G401 (cell line): ENCODE measurements around the gene FGFBP2. TPM values are rescaled to one million over a fixed set of nuclear protein-coding genes. Genes with fewer than 3 reads are reported as not detected.
"Not testable (repeated sequence)": the region's sequence is repeated elsewhere in the genome, so short reads cannot be mapped to it uniquely, and the experiment has no call there.

ENCODE experiments used
- DNase-seq: peaks from one replicate; pipeline ENCODE4 v3.0.0-alpha.2; 2015; ENCODE audit warnings: low spot score
- in situ Hi-C: cut with HindIII; loops from 2 replicates; pipeline ENCODE4 v1.10.0; 2016; ENCODE audit warnings: low sequenced_read_pairs, mixed read lengths
- total RNA-seq: library from RNA; depleted of rRNA; stranded (reverse); fragments of >200 nt; shearing (Covaris generic); gene quantifications from 2 replicates; pipeline ENCODE4 v1.2.3, GENCODE V29; 2014

Gene FGFBP2
- total RNA-seq, 1 experiment from 2014 or later = not detected

DNA sequence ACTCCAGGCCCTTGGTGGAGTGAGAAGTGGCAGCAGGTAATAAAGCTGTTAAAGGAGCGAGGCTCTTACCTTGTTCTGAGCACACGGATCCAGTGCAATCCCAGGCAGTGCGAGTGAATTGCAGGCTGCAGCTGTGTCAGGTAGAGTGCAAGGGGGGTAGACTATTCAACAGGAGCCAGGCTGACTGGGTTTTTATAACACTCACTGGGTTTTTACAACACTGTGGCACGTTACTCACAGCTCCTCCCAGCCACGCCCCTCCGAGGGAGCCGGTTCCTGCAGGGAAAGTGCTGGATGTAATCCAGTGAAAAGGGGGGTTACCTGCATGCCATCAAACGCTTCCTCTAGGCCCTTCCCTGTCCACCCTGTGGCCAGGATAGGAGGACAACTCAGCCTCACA, 24.8 kb downstream of the FGFBP2 start:
- in situ Hi-C loops = no loop called here
- DNase-seq = no peak

DNA sequence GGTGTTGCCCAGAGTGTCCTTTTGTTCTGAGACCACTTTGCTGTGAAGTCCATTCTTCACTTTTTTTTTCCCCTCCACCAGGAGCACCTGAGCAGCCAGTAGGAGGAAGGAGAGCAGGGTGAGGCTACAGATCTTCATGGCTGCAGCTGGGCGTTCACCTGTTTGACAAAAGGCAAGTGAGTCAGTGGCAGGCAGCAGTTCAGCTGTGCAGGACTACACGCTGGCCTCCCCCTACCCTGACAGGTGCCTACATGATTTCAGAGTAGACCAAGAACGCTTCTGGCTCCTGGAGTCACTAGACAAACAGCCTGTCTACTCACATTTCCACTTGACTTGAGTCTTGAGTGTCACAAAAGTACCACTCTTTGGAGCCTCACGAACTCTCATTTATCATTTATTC, 26.5 kb downstream of the FGFBP2 start:
- in situ Hi-C loops = no loop called here
- no peak for DNase-seq

DNA sequence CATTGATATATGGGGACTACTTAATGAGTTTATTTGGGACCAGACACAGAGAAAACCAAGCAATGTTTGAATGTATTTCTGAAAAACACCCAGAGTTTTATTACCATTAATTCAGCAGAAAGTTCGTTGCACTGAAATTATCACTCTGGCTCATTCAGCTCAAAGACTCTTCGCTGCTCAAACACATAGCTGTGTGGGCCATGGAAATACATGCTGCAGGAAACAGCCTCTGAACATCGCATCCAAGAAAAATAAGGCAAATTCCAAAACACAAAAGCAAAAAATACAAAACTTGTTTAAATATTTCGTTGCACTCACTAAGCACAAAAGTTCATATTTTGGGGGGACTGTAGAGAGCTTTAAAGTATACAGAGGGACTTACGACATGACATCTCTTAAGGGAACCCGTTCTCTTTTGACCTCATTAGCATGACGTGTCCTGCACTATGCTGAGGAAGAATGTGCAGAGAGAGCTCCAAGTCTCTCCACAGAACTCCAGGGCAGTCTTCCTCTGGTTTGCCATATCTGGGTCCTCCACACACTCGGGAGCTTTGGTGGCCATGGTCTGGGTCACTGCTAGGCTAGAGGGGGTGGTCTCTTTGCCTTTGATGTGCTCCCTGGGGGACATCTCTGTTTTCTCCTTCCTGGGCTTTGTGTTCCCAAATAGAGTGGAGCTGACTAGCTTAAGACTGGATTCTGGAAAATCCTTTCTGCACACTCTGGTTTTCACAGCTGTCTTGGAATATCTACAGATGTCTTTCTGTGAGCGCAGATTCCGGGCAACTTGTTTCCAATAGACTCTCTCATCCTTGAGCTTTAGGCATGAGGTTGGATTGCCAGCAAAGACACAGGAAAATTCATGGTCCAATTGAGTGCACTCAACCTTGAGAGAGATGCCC, 27.2 kb downstream of the FGFBP2 start:
- no peak for DNase-seq
- in situ Hi-C loops = no loop called here

DNA sequence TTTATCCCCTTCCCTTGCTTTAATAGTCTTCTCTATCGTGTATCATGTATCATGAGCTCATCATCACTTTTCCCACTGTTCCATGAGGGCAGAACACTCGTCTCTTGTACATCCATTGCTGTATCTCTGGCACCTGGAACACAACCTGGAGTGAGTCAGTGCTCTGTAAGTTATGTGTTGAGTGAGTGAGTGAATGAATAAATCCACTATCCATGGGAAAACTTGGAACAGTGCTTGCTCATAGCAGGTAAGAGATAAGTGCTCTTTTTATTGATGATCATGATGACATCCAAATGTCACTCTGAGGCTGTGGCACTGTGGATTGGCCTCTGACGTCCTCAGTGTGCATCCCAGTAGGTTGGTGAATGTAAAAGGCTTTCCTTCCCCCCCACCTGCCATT, 28.7 kb downstream of the FGFBP2 start:
- in situ Hi-C loops = no loop called here

DNA sequence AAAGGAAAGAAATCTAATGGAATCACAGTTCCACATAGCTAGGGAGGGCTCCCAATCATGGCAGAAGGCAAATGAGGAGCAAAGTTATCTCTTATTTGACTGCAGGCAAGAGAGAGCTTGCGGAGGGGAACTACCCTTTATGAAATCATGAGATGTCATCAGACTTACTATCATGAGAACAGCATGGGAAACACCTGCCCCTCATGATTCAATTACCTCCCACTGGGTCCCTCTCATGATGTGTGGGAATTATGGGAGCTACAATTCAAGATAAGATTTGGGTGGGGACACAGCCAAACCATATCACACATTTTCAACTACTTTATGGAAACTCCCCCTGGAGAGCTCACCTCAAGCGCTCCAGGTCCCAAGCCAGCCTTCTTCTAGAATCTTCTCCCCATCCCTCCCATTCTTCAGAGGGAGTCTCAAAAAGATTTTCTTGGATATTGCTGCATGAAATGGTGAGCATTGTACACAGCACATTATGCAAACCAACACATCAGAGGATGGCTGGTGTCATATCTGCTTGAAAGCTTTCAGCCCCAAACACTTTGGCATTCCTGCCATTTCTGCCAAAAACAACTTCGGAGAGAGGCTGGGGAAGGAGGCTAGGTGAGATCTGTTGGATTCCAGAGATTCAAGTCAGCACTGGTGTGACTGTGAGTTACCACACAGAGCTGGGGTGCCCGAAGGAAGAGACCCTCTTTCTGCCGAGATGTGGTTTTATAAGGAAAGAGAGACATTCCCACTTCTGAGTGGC, 31.3 kb downstream of the FGFBP2 start:
- no peak for DNase-seq
- in situ Hi-C loops = no loop called here

More for the DNA sequence above, 28.7 kb downstream of the FGFBP2 start:
- no peak for DNase-seq

DNA sequence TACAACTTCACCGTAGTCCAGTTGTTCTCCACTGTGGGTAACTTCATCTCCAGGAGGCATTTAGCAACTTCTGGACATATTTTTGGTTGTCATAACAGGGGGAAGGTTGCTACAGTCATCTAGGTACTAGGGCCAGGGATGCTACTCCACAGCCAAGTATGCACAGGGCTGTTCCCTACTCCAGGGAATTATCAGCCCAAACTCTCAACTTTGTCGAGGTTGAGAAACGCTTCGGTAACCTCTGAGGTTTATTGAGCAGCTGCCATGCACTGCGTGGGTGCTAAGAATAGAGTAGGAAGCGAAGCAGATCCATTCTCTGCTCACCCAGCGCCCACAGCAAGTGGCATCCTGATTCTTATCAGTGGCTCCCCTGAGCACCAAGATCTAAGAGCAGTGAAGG, 32.7 kb downstream of the FGFBP2 start:
- in situ Hi-C loops = no loop called here

DNA sequence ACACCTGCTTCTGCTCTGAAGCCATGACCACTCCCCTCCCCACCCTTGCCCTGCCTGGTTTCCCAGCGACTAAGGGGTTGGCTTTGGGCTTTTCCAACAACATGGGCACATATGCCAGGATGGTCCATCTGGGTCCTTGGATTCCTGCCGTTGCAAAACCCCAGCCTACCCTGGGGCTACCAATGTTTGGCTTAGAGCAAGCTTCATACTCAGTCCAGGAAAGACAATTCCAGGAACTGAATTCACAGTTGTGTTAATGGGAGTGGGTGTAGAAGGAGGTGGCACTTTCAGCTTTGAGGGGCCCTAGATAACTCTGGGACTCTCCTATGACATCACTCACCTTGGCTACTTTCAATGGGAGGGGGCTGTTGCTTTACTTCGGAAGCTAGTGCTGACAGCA, 33.4 kb downstream of the FGFBP2 start:
- DNase-seq = no peak

More for the DNA sequence above, 32.7 kb downstream of the FGFBP2 start:
- no peak for DNase-seq

DNA sequence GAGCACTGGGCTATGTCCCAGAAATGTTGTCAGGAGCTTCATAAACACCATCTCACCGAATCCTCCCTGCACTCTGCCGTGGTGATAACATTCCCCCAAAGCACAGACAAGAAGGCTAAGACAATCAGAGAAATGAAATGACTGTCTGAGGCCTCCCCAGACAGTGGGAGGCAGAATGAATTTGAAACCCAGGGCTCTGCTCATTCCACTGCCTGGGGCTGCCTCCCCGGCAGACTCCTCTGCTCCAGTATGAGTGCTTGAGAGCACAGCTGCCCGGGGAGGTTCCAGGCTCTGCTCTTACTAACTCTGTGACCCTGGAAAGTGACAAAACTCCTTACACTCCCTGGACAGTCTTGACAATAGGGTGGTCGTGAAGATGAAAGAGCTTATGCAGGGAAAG, 34.1 kb downstream of the FGFBP2 start:
- DNase-seq = no peak
- in situ Hi-C loops = no loop called here

More for the DNA sequence above, 33.4 kb downstream of the FGFBP2 start:
- in situ Hi-C loops = no loop called here

DNA sequence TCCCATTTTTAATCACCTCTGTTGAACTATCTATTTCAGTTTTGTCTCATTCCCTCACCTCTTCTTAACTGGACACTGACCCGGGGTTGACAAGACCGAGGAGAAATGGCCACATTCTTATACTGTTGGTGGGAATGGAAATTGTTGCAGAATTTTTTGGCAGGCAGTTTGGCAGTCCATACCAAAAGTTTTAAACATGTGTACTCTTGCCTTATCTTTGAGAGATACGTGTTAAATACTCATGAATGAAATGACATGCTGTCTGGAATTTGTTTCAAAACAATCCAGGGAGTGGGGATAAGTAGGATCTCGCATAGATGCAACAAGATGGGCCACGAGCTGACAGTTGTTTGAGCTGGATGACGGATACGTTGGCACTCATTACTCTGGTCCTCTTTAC, 36.5 kb downstream of the FGFBP2 start:
- DNase-seq = no peak
- in situ Hi-C loops = no loop called here

DNA sequence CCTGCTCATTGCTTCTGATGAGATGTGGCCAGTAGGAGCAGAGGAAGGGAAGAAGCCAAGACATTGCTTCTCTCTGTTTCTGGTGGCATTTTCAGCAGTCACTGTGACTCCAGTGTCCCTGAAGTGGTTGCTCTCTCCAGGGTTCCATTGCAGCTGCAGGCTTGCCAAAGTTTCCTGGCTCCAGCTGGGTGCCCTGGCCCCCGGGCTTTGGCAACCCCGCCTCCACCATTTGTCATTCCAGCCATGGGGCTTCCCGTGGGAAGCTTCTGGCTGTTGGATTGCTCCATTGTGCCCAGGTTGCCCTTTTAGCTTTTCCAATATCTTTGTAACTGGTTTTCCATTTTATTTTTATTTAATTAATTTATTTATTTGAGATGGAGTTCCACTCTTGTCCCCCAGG, 37.1 kb downstream of the FGFBP2 start:
- in situ Hi-C loops = no loop called here
- DNase-seq = no peak

DNA sequence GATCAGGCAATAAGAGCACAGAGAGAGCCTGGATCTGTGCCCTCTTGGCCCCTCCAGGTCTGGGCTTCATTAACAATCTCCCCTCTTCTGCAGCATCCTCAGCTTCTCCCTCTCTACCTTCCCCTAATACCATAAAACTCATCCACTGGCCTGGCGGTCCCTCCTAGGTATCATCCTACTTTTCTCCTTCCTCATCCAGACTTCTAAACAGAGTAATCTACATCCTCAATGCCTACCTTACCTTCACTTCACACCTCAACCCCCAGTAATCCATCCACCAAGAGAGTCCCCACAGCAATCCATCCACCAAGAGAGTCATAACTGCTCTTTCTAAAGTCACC, 41.4 kb downstream of the FGFBP2 start:
- in situ Hi-C loops = loop anchor here (25.0 kb wide), 1 partner anchor 91 kb away; no protein-coding TSS in a partner anchor
- DNase-seq = no peak

DNA sequence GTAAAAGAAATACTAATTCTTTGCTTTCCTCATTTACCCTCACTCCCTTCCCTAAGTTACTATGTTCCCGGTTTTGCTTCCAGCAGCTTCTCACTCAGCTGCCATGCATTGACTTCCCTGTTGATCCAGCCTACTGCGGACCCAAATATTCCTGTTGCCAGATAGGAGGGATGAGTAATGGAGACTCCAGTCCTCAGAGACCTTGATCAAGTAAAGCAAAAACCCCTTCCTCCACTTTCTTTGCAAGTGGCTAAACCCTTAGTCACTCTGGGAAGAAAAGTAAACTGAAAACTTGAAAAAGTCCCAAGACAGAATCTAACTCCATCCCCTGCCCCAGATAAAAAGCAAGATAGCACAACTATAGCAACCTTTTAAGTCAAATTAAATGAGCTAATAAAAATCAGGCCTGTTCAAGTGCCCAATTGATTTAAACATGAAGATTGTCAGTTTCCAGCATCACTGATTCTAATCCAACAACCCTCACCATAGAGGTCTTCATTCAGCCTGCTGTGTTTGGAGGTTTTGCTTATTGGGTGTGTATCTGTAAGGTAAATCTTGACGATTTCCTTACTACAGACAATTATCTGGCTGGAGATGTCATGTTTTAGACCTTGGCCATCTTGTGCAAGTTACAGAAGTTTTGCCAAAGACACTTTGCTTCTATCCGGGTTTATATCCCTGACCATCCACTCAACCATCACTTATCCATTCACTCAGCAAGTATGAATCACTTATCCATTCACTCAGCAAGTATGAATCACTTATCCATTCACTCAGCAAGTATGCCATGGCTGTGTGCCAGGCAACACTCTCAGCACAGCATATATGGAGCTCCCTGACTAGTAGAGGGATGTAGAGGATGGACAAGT, 42.0 kb downstream of the FGFBP2 start:
- in situ Hi-C loops = loop anchor here (25.0 kb wide), 1 partner anchor 91 kb away; no protein-coding TSS in a partner anchor
- DNase-seq = no peak

DNA sequence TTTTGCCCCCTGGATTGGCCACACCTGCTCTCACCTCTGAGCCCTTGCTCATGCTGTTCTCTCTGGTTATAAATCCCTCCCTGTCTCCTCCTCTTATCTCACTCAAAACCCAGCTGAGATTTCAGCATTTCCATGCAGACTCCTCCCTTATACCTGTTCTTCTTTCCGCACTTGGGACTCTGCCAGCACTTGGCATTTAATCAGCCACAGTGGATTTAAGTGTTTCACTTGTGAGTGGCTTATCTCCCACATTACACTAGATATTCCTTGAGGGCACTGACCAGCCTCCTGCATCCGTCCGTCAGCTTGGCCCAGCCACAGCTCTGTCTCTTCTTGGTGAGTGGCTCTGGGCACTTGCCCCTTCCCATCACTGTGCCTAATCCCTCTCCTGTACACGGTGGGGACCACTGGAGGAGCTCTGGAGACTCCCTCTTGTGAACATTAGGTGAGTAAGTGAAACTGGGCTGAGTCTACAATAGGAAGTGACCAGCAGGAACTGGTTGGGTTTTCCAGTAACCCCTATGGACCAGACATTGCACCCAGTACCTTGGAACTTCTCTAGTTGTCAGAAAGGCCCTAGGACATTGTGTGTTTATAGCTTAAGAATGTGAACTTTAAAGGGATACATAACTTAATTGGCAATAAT, 44.4 kb downstream of the FGFBP2 start:
- in situ Hi-C loops = loop anchor here (25.0 kb wide), 1 partner anchor 94 kb away; no protein-coding TSS in a partner anchor

DNA sequence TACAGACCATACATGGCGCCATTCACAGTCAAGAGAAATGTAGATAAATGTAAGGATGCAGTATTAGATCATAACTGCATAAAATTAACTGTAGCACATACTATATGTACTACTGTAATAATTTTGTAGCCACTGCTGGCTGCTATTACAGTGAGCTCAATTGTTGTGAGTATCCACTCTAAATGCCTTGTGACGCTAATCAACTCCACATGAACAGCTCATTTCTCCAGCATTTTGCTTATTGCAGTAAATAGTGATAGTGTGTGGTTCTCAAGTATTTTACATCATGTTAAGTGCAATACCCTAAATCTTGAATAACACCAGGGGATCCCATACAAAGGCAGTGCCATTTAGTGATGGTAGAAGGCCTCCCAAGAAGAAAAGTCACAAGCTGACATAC, 45.7 kb downstream of the FGFBP2 start:
- in situ Hi-C loops = loop anchor here (25.0 kb wide), 1 partner anchor 95 kb away; no protein-coding TSS in a partner anchor

More for the DNA sequence above, 44.4 kb downstream of the FGFBP2 start:
- DNase-seq = no peak

DNA sequence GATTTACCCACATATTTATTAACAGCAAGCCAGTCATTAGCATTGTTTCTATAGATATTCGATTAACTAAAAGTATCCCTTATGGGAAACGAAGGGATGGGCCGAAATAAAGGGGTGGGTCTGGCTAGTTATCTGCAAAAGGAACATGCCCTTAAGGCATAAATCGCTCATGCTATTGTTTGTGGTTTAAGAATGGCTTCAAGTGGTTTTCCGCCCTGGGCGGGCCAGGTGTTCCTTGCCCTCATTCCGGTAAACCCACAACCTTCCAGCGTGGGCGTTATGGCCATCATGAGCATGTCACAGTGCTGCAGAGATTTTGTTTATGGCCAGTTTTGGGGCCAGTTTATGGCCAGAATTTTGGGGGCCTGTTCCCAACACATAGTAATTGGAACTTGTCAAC, 46.6 kb downstream of the FGFBP2 start:
- in situ Hi-C loops = loop anchor here (25.0 kb wide), 1 partner anchor 96 kb away; no protein-coding TSS in a partner anchor

More for the DNA sequence above, 45.7 kb downstream of the FGFBP2 start:
- DNase-seq = no peak

DNA sequence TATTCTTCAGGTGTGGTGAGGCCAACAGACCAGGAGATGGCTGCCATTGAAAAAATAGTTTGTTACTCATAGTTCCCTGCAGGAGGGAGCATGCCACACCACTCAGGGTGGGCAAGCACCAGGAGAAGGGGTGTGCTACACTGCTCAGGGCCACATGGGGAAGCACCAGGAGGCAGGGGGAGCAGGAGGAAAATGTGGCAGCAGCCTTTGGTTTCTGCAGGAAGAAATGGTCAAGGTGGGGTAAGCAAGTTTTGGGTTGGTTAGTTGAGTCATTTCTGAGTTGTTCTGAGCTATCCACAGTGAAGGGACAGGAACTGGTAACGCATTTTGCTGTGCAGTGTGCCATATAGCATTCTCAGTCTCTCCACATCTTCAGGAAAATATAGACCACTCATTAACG, 48.2 kb downstream of the FGFBP2 start:
- DNase-seq = no peak
- in situ Hi-C loops = loop anchor here (25.0 kb wide), 1 partner anchor 98 kb away; no protein-coding TSS in a partner anchor

More for the DNA sequence above, 46.6 kb downstream of the FGFBP2 start:
- DNase-seq = not testable (repeated sequence)

DNA sequence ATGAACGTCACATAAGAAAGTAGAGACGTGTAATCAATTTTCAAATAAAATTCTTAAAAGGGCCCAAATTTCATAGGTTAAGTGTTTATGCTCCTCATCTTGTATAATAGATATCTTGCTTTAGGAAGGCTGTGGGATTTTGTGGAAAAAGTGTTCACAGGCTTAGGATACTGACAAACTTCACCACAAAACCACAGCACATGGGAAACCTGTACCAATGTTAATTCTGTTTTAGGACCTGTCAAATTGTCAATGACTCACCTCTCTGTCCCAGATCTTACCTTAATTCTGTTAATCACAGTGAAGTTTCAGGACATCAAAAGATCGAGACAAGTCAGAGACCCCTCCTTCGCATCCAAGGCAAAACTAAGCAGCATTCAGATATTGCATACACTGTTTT, 48.7 kb downstream of the FGFBP2 start:
- in situ Hi-C loops = loop anchor here (25.0 kb wide), 1 partner anchor 98 kb away; no protein-coding TSS in a partner anchor
- no peak for DNase-seq

DNA sequence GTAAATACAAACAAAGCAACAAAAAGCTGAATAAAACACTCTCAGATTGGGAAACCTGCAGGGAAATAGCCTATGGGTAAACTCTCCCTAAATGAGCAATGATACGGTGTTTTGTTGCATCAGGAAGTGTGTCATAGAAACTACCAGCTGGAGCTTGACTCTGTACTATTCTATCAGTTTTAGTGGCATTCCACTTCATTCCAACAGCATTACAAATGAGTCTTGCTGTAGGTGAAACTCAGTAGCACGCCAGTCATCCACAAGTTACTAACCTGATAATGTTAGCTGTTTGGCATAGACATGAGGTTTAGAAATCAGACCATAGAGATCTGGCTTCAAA, 49.4 kb downstream of the FGFBP2 start:
- in situ Hi-C loops = loop anchor here (25.0 kb wide), 1 partner anchor 99 kb away; no protein-coding TSS in a partner anchor
- no peak for DNase-seq
